Neuronal stem cell (in vitro differentiated cells): ENCODE results near the gene PAM.

Experiments
- DNase-seq: peaks from one replicate; pipeline ENCODE4 v3.0.0-alpha.2; 2013; ENCODE audit warnings: low spot score
- H2AFZ ChIP-seq: one replicate; pipeline ENCODE4 v1.6.1; 2013; ENCODE audit warnings: mild to moderate bottlenecking, low read length, inconsistent platforms
- H2AK5ac ChIP-seq: 2 replicates; pipeline ENCODE4 v1.6.1; 2013; ENCODE audit warnings: low read depth, mild to moderate bottlenecking, inconsistent platforms, low read length, moderate library complexity, mixed read lengths
- H2BK120ac ChIP-seq: 2 replicates; pipeline ENCODE4 v1.6.1; 2013; ENCODE audit warnings: low read depth, mild to moderate bottlenecking, inconsistent platforms, low read length, moderate library complexity, mixed read lengths
- H2BK12ac ChIP-seq: one replicate; pipeline ENCODE4 v1.6.1; 2013; ENCODE audit warnings: low read length, inconsistent platforms
- H2BK15ac ChIP-seq: 2 replicates; pipeline ENCODE4 v1.6.1; 2013; ENCODE audit warnings: mild to moderate bottlenecking, low read length, inconsistent platforms, mixed read lengths
- H2BK5ac ChIP-seq: one replicate; pipeline ENCODE4 v1.6.1; 2013; ENCODE audit warnings: inconsistent platforms, mild to moderate bottlenecking, low read length, moderate library complexity
- H3K14ac ChIP-seq: one replicate; pipeline ENCODE4 v1.6.1; 2013; ENCODE audit warnings: low read length, inconsistent platforms
- H3K18ac ChIP-seq: 2 replicates; pipeline ENCODE4 v1.6.1; 2013; ENCODE audit warnings: low read length, inconsistent platforms
- H3K23ac ChIP-seq: 2 replicates; pipeline ENCODE4 v1.6.1; 2013; ENCODE audit warnings: low read depth, mild to moderate bottlenecking, mixed read lengths, low read length, inconsistent platforms; ENCODE audit not compliant: poor library complexity
- H3K27ac ChIP-seq: replicated peaks from 3 replicates; pipeline ENCODE4 v1.5.1; 2013; ENCODE audit warnings: low read length, inconsistent platforms
- H3K27me3 ChIP-seq, 3 experiments: 2 replicates each; pipeline ENCODE4 v1.6.1; 2013; ENCODE audit warnings: low read length in 3 of 3, mild to moderate bottlenecking in 2 of 3, inconsistent platforms in 1 of 3, low read depth in 1 of 3, mixed read lengths in 1 of 3, moderate library complexity in 1 of 3; ENCODE audit not compliant: control insufficient read depth in 3 of 3, insufficient read depth in 3 of 3
- H3K36me3 ChIP-seq, 2 donors: replicated peaks in 1 of 2; 2 replicates each; pipeline ENCODE4 v1.6.1; 2013; ENCODE audit warnings: low read length in 2 of 2; ENCODE audit not compliant: control insufficient read depth in 2 of 2, insufficient read depth in 2 of 2
- H3K4ac ChIP-seq: 2 replicates; pipeline ENCODE4 v1.6.1; 2013; ENCODE audit warnings: inconsistent platforms, mild to moderate bottlenecking, low read length, moderate library complexity
- H3K4me1 ChIP-seq, 2 donors: 1 replicate in 1 of 2; 2 replicates in 1 of 2; pipeline ENCODE4 v1.6.1; 2013; ENCODE audit warnings: low read length in 2 of 2, low read depth in 1 of 2; ENCODE audit not compliant: control insufficient read depth in 2 of 2, insufficient read depth in 1 of 2
- H3K4me2 ChIP-seq: one replicate; pipeline ENCODE4 v1.6.1; 2013; ENCODE audit warnings: mild to moderate bottlenecking, low read length, inconsistent platforms; ENCODE audit not compliant: insufficient read depth, poor library complexity, severe bottlenecking
- H3K4me3 ChIP-seq, 2 donors: 2 replicates each; pipeline ENCODE4 v1.5.1; 2013; ENCODE audit warnings: low read length in 2 of 2, mild to moderate bottlenecking in 2 of 2, inconsistent platforms in 1 of 2, moderate library complexity in 1 of 2
- H3K79me1 ChIP-seq: one replicate; pipeline ENCODE4 v1.6.1; 2013; ENCODE audit warnings: low read depth, mild to moderate bottlenecking, inconsistent platforms, low read length, moderate library complexity
- H3K9ac ChIP-seq: one replicate; pipeline ENCODE4 v1.6.1; 2013; ENCODE audit warnings: mild to moderate bottlenecking, low read depth, low read length, inconsistent platforms; ENCODE audit not compliant: poor library complexity
- H3K9me3 ChIP-seq, 2 donors: replicated peaks in 1 of 2; 2 replicates each; pipeline versions ENCODE3 to v1.6.1; 2013; ENCODE audit warnings: low read length in 2 of 2, mild to moderate bottlenecking in 2 of 2, inconsistent platforms in 1 of 2, low read depth in 1 of 2, mixed read lengths in 1 of 2, moderate library complexity in 1 of 2; ENCODE audit not compliant: control insufficient read depth in 2 of 2, insufficient read depth in 1 of 2
- H4K8ac ChIP-seq: one replicate; pipeline ENCODE4 v1.6.1; 2013; ENCODE audit warnings: low read depth, mild to moderate bottlenecking, inconsistent platforms, low read length, moderate library complexity
- H4K91ac ChIP-seq: one replicate; pipeline ENCODE4 v1.6.1; 2013; ENCODE audit warnings: low read length, low read depth, mild to moderate bottlenecking, inconsistent platforms; ENCODE audit not compliant: poor library complexity
- WGBS, 2 donors: extraction: QIAGEN DNeasy Blood & Tissue Kit; methylation state at CpG; one replicate each; pipeline ENCODE4 v1.1.7; 2013; ENCODE audit warnings: missing lambda C conversion rate in 2 of 2, mixed read lengths in 1 of 2; ENCODE audit not compliant: insufficient read length in 2 of 2, insufficient replicate concordance in 1 of 2; ENCODE audit errors: extremely low coverage in 2 of 2; 5-methylcytosine and 5-hydroxymethylcytosine counted together

Gene PAM

GRCh38 chr5:102946414-102946813 lies 191.3 kb downstream of the PAM start:
- Histone ChIP-seq H2AK5ac (no peak overlapping the region), H2BK15ac (no peak overlapping the region), H2BK5ac (no peak overlapping the region), H3K4ac (no peak overlapping the region), H2BK120ac (no peak overlapping the region), H2BK12ac (no peak overlapping the region), H3K4me1 (peaks cover 0 to 7% of the 10 kb centered on the region in 2 donors), H3K18ac (no peak overlapping the region), H3K36me3 (peaks cover 0 to 62% of the 10 kb centered on the region in 2 donors), H4K91ac (no peak overlapping the region), H3K79me1 (no peaks in the 10 kb centered on the region), H4K8ac (no peak overlapping the region), H2AFZ (no peak overlapping the region), H3K23ac (no peak overlapping the region), H3K4me2 (no peak overlapping the region), H3K27me3 (no peaks in the 10 kb centered on the region), H3K4me3 (no peak overlapping the region), H3K9ac (no peak overlapping the region), H3K14ac (no peak overlapping the region), H3K9me3 (no peaks in the 10 kb centered on the region), H3K27ac (no peak overlapping the region)
- DNase-seq = no peak

DNA sequence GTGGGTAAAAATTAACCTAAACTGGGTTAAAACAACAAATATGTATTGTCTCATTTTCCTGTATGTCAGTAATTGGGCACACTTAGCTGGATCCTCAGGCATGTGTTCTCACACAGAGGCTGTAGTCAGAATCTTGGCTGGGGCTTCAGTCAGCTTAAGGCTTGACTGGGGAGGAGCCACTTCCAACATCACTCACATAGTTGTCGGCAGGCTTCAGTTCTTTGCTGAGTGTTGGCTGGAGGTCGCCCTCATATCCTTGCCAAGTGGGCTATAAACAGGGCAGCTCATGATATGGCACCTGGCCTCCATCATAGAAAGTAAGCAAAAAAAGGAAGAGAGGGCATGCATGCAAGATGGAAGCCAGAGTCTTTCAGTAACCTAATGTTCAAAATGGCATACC lies 191.9 kb downstream of the PAM start:
- Histone ChIP-seq H3K18ac (no peak overlapping the region), H4K91ac (no peak overlapping the region), H3K23ac (no peak overlapping the region), H3K14ac (no peak overlapping the region), H3K27ac (peak overlapping the region; percentile 54), H4K8ac (no peak overlapping the region), H3K9me3 (no peaks in the 10 kb centered on the region), H3K79me1 (no peaks in the 10 kb centered on the region), H3K4me1 (peaks cover 0 to 7% of the 10 kb centered on the region in 2 donors), H2BK5ac (no peak overlapping the region), H3K27me3 (no peaks in the 10 kb centered on the region), H3K4ac (no peak overlapping the region), H2AK5ac (no peak overlapping the region), H2BK15ac (no peak overlapping the region), H2AFZ (no peak overlapping the region), H3K36me3 (peaks cover 0 to 67% of the 10 kb centered on the region in 2 donors), H3K9ac (no peak overlapping the region), H3K4me2 (no peak overlapping the region), H3K4me3 (no peak overlapping the region), H2BK12ac (no peak overlapping the region), H2BK120ac (no peak overlapping the region)
- no peak for DNase-seq
- WGBS, 2 donors = no CpG with 5 or more reads among the region's 2 CpGs

GRCh38 chr5:102955488-102955887 lies 200.4 kb downstream of the PAM start:
- no peak overlapping the region for H3K18ac ChIP-seq
- no peaks in the 10 kb centered on the region for H3K79me1 ChIP-seq
- DNase-seq = no peak
- H2BK5ac ChIP-seq = no peak overlapping the region
- H3K9me3 ChIP-seq = no peaks in the 10 kb centered on the region
- no peak overlapping the region for H4K91ac ChIP-seq
- WGBS, 2 donors = no CpG with 5 or more reads among the region's 1 CpG
- no peak overlapping the region for H3K27ac ChIP-seq
- no peak overlapping the region for H2AFZ ChIP-seq
- H3K4me1 ChIP-seq = peaks cover 0 to 14% of the 10 kb centered on the region in 2 donors
- H3K14ac ChIP-seq = no peak overlapping the region
- no peak overlapping the region for H2BK120ac ChIP-seq
- peaks cover 0 to 46% of the 10 kb centered on the region in 2 donors for H3K36me3 ChIP-seq
- no peak overlapping the region for H3K4ac ChIP-seq
- H3K27me3 ChIP-seq = no peaks in the 10 kb centered on the region
- no peak overlapping the region for H3K4me3 ChIP-seq
- H4K8ac ChIP-seq = no peak overlapping the region
- H3K4me2 ChIP-seq = no peak overlapping the region
- no peak overlapping the region for H3K9ac ChIP-seq
- no peak overlapping the region for H2BK15ac ChIP-seq
- H2AK5ac ChIP-seq = no peak overlapping the region
- no peak overlapping the region for H3K23ac ChIP-seq
- H2BK12ac ChIP-seq = no peak overlapping the region

- H2AK5ac ChIP-seq = no peak overlapping the region
- H4K8ac ChIP-seq = no peak overlapping the region
- H2AFZ ChIP-seq = no peak overlapping the region
- H3K27ac ChIP-seq = no peak overlapping the region
- no peak overlapping the region for H2BK5ac ChIP-seq
- no peak overlapping the region for H3K14ac ChIP-seq
- H2BK15ac ChIP-seq = no peak overlapping the region
- H3K4ac ChIP-seq = no peak overlapping the region
- no peak overlapping the region for H2BK120ac ChIP-seq
- no peak overlapping the region for H3K23ac ChIP-seq
- no peaks in the 10 kb centered on the region for H3K9me3 ChIP-seq
- no peak overlapping the region for H3K18ac ChIP-seq
- H3K36me3 ChIP-seq = peaks cover 0 to 46% of the 10 kb centered on the region in 2 donors
- 100% methylated on average over 1 of the region's 2 CpGs; no CpG with 5 or more reads in 1 of the 2 donors for WGBS, 2 donors
- H3K4me2 ChIP-seq = no peak overlapping the region
- H3K79me1 ChIP-seq = no peaks in the 10 kb centered on the region
- no peak for DNase-seq
- peaks cover 0 to 14% of the 10 kb centered on the region in 2 donors for H3K4me1 ChIP-seq
- no peak overlapping the region for H4K91ac ChIP-seq
- no peak overlapping the region for H2BK12ac ChIP-seq
- no peaks in the 10 kb centered on the region for H3K27me3 ChIP-seq
- no peak overlapping the region for H3K9ac ChIP-seq
- H3K4me3 ChIP-seq = no peak overlapping the region
Measured at GRCh38 chr5:102956599-102956998, 201.5 kb downstream of the PAM start.
